ENCODE measurements around the gene ANKS1A.
"Not testable (repeated sequence)": the region's sequence is repeated elsewhere in the genome, so short reads cannot be mapped to it uniquely, and the experiment has no call there.

ANKS1A gene

GRCh38 chr6:35128496-35128895 lies 239.4 kb downstream of the ANKS1A start:
- Histone ChIP-seq H3K27me3 (ENCODE audit: insufficient read depth, insufficient read length) (no peaks in the 10 kb centered on the region), H3K9me3 (ENCODE audit: insufficient read depth, low read length) (no peaks in the 10 kb centered on the region), H3K36me3 (ENCODE audit: insufficient read depth, insufficient read length, low read length) (no peaks in the 10 kb centered on the region), H3K4me1 (ENCODE audit: insufficient read depth, insufficient read length) (no peaks in the 10 kb centered on the region), H3K4me3 (ENCODE audit: insufficient read length, low read depth) (no peak overlapping the region), H3K9ac (ENCODE audit: insufficient read length, low read depth) (no peak overlapping the region)
- TF ChIP-seq YY1 (IDR thresholded peaks at IDR 0.05; ENCODE audit: insufficient read depth, insufficient read length) (no peak), SUZ12 (IDR thresholded peaks at IDR 0.05; ENCODE audit: extremely low read depth, insufficient read depth, insufficient read length) (no peak), ZNF274 (IDR thresholded peaks at IDR 0.05; ENCODE audit: low read depth, low read length) (no peak)
- no peak for DNase-seq (ENCODE audit: low read depth, low spot score)

GRCh38 chr6:35136185-35136584 lies 247.1 kb downstream of the ANKS1A start:
- no peak overlapping the region for H3K9ac ChIP-seq (ENCODE audit: insufficient read length, low read depth)
- no peaks in the 10 kb centered on the region for H3K9me3 ChIP-seq (ENCODE audit: insufficient read depth, low read length)
- no peaks in the 10 kb centered on the region for H3K4me1 ChIP-seq (ENCODE audit: insufficient read depth, insufficient read length)
- TF ChIP-seq YY1 (IDR thresholded peaks at IDR 0.05; ENCODE audit: insufficient read depth, insufficient read length) (no peak), ZNF274 (IDR thresholded peaks at IDR 0.05; ENCODE audit: low read depth, low read length) (no peak), SUZ12 (IDR thresholded peaks at IDR 0.05; ENCODE audit: extremely low read depth, insufficient read depth, insufficient read length) (no peak)
- H3K4me3 ChIP-seq (ENCODE audit: insufficient read length, low read depth), result no peak overlapping the region
- no peaks in the 10 kb centered on the region for H3K36me3 ChIP-seq (ENCODE audit: insufficient read depth, insufficient read length, low read length)
- H3K27me3 ChIP-seq (ENCODE audit: insufficient read depth, insufficient read length), result no peaks in the 10 kb centered on the region
- no peak for DNase-seq (ENCODE audit: low read depth, low spot score)

- not testable (repeated sequence) for H3K9me3 ChIP-seq (ENCODE audit: insufficient read depth, low read length); H3K9ac ChIP-seq (ENCODE audit: insufficient read length, low read depth); H3K27me3 ChIP-seq (ENCODE audit: insufficient read depth, insufficient read length); H3K4me3 ChIP-seq (ENCODE audit: insufficient read length, low read depth); H3K4me1 ChIP-seq (ENCODE audit: insufficient read depth, insufficient read length); H3K36me3 ChIP-seq (ENCODE audit: insufficient read depth, insufficient read length, low read length); DNase-seq (ENCODE audit: low read depth, low spot score)
Observed at GRCh38 chr6:35138191-35138590, 249.1 kb downstream of the ANKS1A start.

GRCh38 chr6:35139470-35139869 lies 250.4 kb downstream of the ANKS1A start:
- H3K9ac ChIP-seq (ENCODE audit: insufficient read length, low read depth), result no peak overlapping the region
- no peaks in the 10 kb centered on the region for H3K27me3 ChIP-seq (ENCODE audit: insufficient read depth, insufficient read length)
- TF ChIP-seq YY1 (IDR thresholded peaks at IDR 0.05; ENCODE audit: insufficient read depth, insufficient read length), result no peak
- TF ChIP-seq SUZ12 (IDR thresholded peaks at IDR 0.05; ENCODE audit: extremely low read depth, insufficient read depth, insufficient read length), result no peak
- TF ChIP-seq ZNF274 (IDR thresholded peaks at IDR 0.05; ENCODE audit: low read depth, low read length), result no peak
- no peaks in the 10 kb centered on the region for H3K9me3 ChIP-seq (ENCODE audit: insufficient read depth, low read length)
- no peak for DNase-seq (ENCODE audit: low read depth, low spot score)
- no peak overlapping the region for H3K4me3 ChIP-seq (ENCODE audit: insufficient read length, low read depth)
- no peaks in the 10 kb centered on the region for H3K36me3 ChIP-seq (ENCODE audit: insufficient read depth, insufficient read length, low read length)
- no peaks in the 10 kb centered on the region for H3K4me1 ChIP-seq (ENCODE audit: insufficient read depth, insufficient read length)

GRCh38 chr6:35139924-35140638 lies 251.0 kb downstream of the ANKS1A start:
- Histone ChIP-seq H3K9me3 (ENCODE audit: insufficient read depth, low read length) (no peaks in the 10 kb centered on the region), H3K27me3 (ENCODE audit: insufficient read depth, insufficient read length) (no peaks in the 10 kb centered on the region), H3K4me3 (ENCODE audit: insufficient read length, low read depth) (no peak overlapping the region), H3K36me3 (ENCODE audit: insufficient read depth, insufficient read length, low read length) (no peaks in the 10 kb centered on the region), H3K9ac (ENCODE audit: insufficient read length, low read depth) (no peak overlapping the region), H3K4me1 (ENCODE audit: insufficient read depth, insufficient read length) (no peaks in the 10 kb centered on the region)
- peak; percentile 42 for DNase-seq (ENCODE audit: low read depth, low spot score)
- TF ChIP-seq SUZ12 (IDR thresholded peaks at IDR 0.05; ENCODE audit: extremely low read depth, insufficient read depth, insufficient read length), result no peak

- H3K4me3 ChIP-seq (ENCODE audit: insufficient read length, low read depth), result no peak overlapping the region
- H3K36me3 ChIP-seq (ENCODE audit: insufficient read depth, insufficient read length, low read length), result no peaks in the 10 kb centered on the region
- DNase-seq (ENCODE audit: low read depth, low spot score), result no peak
- no peaks in the 10 kb centered on the region for H3K9me3 ChIP-seq (ENCODE audit: insufficient read depth, low read length)
- no peaks in the 10 kb centered on the region for H3K27me3 ChIP-seq (ENCODE audit: insufficient read depth, insufficient read length)
- H3K9ac ChIP-seq (ENCODE audit: insufficient read length, low read depth), result no peak overlapping the region
- H3K4me1 ChIP-seq (ENCODE audit: insufficient read depth, insufficient read length), result no peaks in the 10 kb centered on the region
- TF ChIP-seq SUZ12 (IDR thresholded peaks at IDR 0.05; ENCODE audit: extremely low read depth, insufficient read depth, insufficient read length) (no peak), YY1 (IDR thresholded peaks at IDR 0.05; ENCODE audit: insufficient read depth, insufficient read length) (no peak), ZNF274 (IDR thresholded peaks at IDR 0.05; ENCODE audit: low read depth, low read length) (no peak)
Observed at GRCh38 chr6:35140639-35141006, 251.6 kb downstream of the ANKS1A start.
